Right hindlimb (tissue), 1 donor: ENCODE results near the gene HBZ.
"Not testable (repeated sequence)": the region's sequence is repeated elsewhere in the genome, so short reads cannot be mapped to it uniquely, and the experiment has no call there.

ENCODE experiments used
- DNase-seq: peaks from one replicate; pipeline ENCODE4 v3.0.0-alpha.2; 2018

Gene HBZ

GRCh38 chr16:152141-153128 is at the start of gene HBZ:
TSS of gene HBZ (plus strand) at chr16:152644. CDS start at chr16:152910, 266 bp downstream.
- DNase-seq: no peak

GRCh38 chr16:104355-104754 is 48.1 kb upstream of the HBZ start:
- DNase-seq: no peak

- DNase-seq: no peak
Observed at GRCh38 chr16:104928-105327, 47.5 kb upstream of the HBZ start.

- no peak for DNase-seq
Observed at GRCh38 chr16:105521-105920, 46.9 kb upstream of the HBZ start.

GRCh38 chr16:106623-107324 is 45.7 kb upstream of the HBZ start:
- DNase-seq: peak; percentile 66

- no peak for DNase-seq
Observed at GRCh38 chr16:112153-112840, 40.1 kb upstream of the HBZ start.

GRCh38 chr16:114327-114726 is 38.1 kb upstream of the HBZ start:
- DNase-seq: no peak

GRCh38 chr16:116015-116414 is 36.4 kb upstream of the HBZ start:
- DNase-seq: no peak

- DNase-seq: no peak
Observed at GRCh38 chr16:117379-118365, 34.8 kb upstream of the HBZ start.

GRCh38 chr16:118857-119256 is 33.6 kb upstream of the HBZ start:
- DNase-seq: no peak

- no peak for DNase-seq
Observed at GRCh38 chr16:119295-119694, 33.1 kb upstream of the HBZ start.

GRCh38 chr16:119835-120491 is 32.5 kb upstream of the HBZ start:
- DNase-seq: no peak

- DNase-seq: no peak
Observed at GRCh38 chr16:120756-121155, 31.7 kb upstream of the HBZ start.

- no peak for DNase-seq
Observed at GRCh38 chr16:122361-122760, 30.1 kb upstream of the HBZ start.

GRCh38 chr16:123558-124350 is 28.7 kb upstream of the HBZ start:
- not testable (repeated sequence) for DNase-seq

GRCh38 chr16:125011-125410 is 27.4 kb upstream of the HBZ start:
- DNase-seq: no peak

GRCh38 chr16:129075-129474 is 23.4 kb upstream of the HBZ start:
- DNase-seq: no peak

- no peak for DNase-seq
Observed at GRCh38 chr16:130533-131173, 21.8 kb upstream of the HBZ start.

- DNase-seq: no peak
Observed at GRCh38 chr16:132120-132519, 20.3 kb upstream of the HBZ start.

GRCh38 chr16:133716-134115 is 18.7 kb upstream of the HBZ start:
- DNase-seq: no peak
